G401.6 (cell line): ENCODE results near the gene EPB41L5.
"Not testable (repeated sequence)": the region's sequence is repeated elsewhere in the genome, so short reads cannot be mapped to it uniquely, and the experiment has no call there.

ENCODE experiments used
- FAIRE-seq: peaks from 2 replicates; lab custom pipeline; 2012; peaks lifted over from hg19 to GRCh38; lab: Jason Lieb, UNC

Gene EPB41L5

GRCh38 chr2:120142528-120143219, 129.8 kb downstream of the EPB41L5 start:
- FAIRE-seq: no peak

- FAIRE-seq: no peak
Observed at GRCh38 chr2:120148229-120148628, 135.4 kb downstream of the EPB41L5 start.

- no peak for FAIRE-seq
Observed at GRCh38 chr2:120148669-120149068, 135.8 kb downstream of the EPB41L5 start.

- FAIRE-seq: no peak
Observed at GRCh38 chr2:120149406-120149805, 136.5 kb downstream of the EPB41L5 start.

GRCh38 chr2:120150040-120150482, 137.2 kb downstream of the EPB41L5 start:
- FAIRE-seq: no peak

DNA sequence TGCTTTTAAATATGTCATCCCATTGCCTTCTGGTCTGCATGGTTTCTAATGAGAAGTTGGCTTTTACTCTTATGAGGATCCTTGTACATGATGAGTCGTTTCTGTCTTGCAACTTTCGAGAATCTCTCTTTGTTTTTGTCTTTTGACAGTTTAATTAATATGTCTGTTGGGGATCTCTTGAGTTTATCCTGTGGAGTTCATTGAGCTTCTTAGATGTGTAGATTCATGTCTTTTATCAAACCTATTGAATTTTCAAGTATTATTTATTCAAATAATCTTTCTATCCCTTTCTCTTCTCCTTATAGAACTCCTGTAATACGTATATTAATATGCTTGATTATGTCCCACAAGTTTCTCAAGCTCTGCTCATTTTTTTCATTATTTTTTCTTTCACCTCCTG, 142.4 kb downstream of the EPB41L5 start:
- FAIRE-seq: no peak

DNA sequence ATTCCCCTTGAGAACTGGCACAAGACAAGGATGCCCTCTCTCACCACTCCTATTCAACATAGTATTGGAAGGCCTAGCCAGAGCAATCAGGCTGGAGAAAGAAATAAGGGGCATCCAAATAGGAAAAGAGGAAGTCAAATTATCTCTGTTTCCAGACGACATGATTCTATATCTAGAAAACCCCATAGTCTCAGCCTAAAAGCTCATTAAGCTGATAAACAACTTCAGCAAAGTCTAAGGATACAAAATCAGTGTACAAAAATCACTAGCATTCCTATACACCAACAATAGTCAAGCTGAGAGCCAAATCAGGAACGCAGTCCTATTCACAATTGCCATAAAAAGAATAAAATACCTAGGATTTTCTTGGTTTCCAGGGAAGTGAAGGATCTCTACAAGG, 145.8 kb downstream of the EPB41L5 start:
- FAIRE-seq: not testable (repeated sequence)

- no peak for FAIRE-seq
Observed at GRCh38 chr2:120161190-120161589, 148.3 kb downstream of the EPB41L5 start.

DNA sequence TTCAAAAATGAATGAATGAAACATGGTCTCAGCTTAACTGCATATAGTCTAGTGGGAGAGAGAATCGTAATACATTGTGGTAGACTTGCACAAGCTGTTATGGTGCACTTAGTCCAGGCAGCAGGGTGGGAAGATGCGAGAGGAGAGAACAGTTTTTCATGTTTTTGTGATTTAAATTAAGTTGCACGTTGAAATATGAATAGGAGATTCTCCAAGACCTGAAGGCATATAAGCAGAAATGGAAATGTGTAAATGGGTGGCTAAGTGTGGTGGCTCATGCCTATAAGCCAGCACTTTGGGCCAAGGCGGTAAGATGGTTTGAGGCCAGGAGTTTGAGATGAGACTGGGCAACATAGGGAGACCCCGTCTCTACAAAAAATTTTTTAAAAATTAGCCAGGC, 149.8 kb downstream of the EPB41L5 start:
- no peak for FAIRE-seq

DNA sequence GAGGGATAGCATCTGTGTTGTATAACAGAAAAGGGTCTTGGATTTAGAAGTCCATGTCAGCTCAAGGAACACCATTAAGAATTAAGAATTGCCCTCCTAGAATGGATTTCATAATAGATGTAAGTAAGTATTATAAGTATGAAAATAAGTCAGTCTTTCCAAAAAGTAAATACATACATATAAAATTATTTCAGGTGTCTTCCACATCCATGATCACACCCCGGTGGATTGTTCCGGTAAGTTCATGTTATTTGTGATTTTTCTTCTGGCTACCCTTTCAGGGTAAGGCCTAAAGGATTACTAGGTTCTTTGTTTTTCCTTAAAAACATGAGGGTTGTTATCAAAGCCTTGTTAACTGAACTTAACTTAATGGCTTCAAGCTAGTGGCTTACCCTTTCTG, 154.4 kb downstream of the EPB41L5 start:
- FAIRE-seq: no peak

GRCh38 chr2:120169020-120169419, 156.1 kb downstream of the EPB41L5 start:
- FAIRE-seq: no peak

- FAIRE-seq: peak; percentile 89
Observed at GRCh38 chr2:120174963-120175581, 162.2 kb downstream of the EPB41L5 start.

DNA sequence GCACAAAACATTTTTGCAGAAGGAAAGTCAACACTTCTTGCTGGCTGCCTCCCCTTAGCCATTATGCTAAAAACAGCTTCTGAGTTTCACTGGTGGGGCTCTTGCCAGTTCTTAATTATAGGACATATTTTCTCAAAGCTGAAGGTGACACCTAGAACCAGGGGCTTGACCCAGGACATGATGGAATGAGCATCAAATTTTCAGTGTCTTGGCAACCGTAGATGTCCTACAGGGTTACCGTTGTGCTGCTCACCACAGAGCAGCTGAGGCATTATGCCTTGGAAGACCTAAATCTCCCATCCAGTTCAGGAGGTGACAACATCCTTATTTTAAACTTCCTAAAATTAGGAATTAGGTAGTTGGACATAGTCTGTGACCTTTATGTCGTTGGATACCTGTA, 163.6 kb downstream of the EPB41L5 start:
- FAIRE-seq: no peak

GRCh38 chr2:120177001-120177621, 164.2 kb downstream of the EPB41L5 start:
- FAIRE-seq: no peak

GRCh38 chr2:120177973-120178372, 165.1 kb downstream of the EPB41L5 start:
- no peak for FAIRE-seq

GRCh38 chr2:120179396-120179795, 166.5 kb downstream of the EPB41L5 start:
- FAIRE-seq: no peak

DNA sequence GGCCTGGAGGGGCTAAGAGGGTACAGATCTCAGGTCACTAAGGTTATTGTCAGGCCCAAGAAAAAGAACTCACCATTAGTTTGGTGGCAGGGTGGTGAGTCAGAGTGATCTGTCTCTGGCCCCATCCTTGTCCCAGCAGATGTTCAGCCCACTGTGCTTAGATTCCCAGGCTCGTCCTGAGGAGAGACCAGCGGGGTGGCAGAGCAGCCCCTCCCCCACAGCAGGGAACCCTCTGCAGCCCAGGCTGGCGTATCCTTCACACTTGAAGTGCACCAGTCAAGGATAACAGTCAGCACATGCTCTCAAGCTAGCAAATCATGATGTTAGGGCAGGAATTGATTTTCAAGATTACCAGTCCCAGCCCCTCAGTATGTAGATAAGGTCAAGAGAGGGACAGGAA, 167.2 kb downstream of the EPB41L5 start:
- no peak for FAIRE-seq

DNA sequence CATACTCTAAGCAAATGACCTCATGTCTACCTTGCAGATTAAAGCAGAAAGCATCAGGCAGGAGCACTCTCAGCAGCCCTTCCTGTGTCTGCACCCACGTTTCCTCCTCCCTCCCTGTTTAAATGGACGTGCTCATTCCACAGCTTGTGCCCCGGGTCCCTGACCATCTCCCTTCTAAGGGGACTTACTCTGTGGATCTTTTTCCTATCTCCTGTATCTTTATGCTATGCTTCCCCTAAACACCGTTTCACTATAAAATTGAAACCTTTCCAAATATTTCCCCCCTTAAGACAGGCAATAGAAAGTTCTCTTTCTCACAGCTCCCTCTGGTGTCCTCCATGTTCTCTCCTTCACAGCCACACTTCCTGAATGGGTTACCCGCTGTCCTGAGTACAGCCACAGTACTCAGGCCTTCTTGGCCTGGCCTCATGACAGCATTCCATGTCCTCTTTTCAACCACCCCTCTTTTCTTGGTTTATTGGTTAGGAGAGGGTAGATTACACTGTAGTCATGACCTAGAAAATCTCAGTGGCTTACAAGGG, 169.2 kb downstream of the EPB41L5 start:
- FAIRE-seq: no peak

- FAIRE-seq: no peak
Observed at GRCh38 chr2:120189189-120189588, 176.3 kb downstream of the EPB41L5 start.

DNA sequence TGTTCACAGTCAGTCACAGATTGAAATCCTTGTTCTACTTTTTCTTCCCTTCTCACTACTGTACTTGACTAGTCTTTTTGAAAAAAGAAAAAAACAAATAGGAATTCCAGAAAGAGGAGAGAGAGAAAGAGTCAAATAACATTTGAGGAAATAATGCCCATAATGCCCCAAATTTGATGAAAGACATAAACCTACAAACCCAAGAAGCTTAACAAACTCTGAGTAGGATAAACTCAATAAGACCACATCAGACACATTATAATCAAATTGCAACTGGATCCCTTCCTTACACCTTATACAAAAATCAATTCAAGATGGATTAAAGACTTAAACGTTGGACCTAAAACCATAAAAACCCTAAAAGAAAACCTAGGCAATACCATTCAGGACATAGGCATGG, 179.4 kb downstream of the EPB41L5 start:
- no peak for FAIRE-seq

- no peak for FAIRE-seq
Observed at GRCh38 chr2:120195553-120195952, 182.7 kb downstream of the EPB41L5 start.

- not testable (repeated sequence) for FAIRE-seq
Observed at GRCh38 chr2:120199817-120200459, 187.1 kb downstream of the EPB41L5 start.
